ENCODE data around the gene PPP2R5C. TPM values are rescaled to one million over a fixed set of nuclear protein-coding genes. Genes with fewer than 3 reads are reported as not detected.
"Not testable (repeated sequence)": the region's sequence is repeated elsewhere in the genome, so short reads cannot be mapped to it uniquely, and the experiment has no call there.

PPP2R5C gene
- total and polyA plus RNA-seq, 2 donors, result 144 to 175 TPM

DNA sequence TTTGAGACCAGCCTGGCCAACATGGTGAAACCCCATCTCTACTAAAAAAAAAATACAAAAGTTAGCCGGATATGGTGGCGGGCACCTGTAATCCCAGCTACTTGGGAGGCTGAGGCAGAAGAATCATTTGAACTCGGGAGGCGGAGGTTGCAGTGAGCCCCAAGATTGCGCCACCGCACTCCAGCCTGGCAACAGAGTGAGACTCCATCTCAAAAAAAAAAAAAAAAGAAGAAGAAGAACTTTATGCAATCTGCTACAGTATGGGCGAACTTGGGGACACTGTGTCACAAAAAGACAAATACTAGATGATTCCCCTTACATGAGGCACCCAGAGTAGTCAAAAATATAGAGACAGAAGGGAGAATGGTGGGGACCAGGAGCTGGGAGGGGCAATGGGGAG is 35.9 kb upstream of the PPP2R5C start:
- peaks cover 16 to 17% of the 10 kb centered on the region in 2 donors for H3K4me1 ChIP-seq (ENCODE audit: control insufficient read depth in 2 of 2, insufficient read depth in 2 of 2, low read length in 2 of 2)
- 97% methylated on average over 7 of the region's 7 CpGs for WGBS
- not testable (repeated sequence) for H3K27ac ChIP-seq (ENCODE audit: low read depth in 1 of 2, low read length in 1 of 2)

DNA sequence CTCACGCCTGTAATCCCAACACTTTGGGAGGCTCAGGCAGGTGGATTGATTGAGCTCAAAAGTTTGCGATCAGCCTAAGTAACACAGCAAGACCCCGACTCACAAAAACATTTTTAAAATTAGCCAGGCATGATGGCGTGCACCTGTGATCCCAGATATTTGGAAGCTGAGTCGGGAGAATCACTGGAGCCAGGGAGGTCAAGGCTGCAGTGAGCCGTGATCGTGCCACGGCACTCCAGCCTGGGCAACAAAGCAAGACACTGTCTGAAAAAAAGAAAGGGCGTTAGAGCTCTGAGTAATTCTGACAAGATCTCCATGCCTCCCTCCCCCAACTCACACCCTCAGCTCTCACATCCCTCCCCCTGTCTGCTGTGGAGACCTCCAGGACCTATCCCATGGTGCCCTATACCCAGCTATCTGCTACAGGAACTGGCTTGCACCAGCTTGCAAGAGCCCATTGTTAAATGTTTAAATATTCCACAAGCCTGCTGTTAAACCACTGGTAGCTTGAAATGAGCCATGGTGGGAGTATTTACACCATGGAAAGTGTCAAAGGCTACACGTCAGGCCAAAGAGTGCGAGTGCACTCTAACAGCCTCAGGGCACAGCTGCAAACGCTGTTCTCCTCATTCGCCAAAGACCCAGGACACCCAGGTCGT is 35.1 kb upstream of the PPP2R5C start:
- Histone ChIP-seq H3K27me3 (ENCODE audit: control insufficient read depth in 2 of 2, insufficient read depth in 1 of 2, low read length in 1 of 2) (no peaks in the 10 kb centered on the region), H3K27ac (ENCODE audit: low read depth in 1 of 2, low read length in 1 of 2) (no peak overlapping the region), H3K4me3 (ENCODE audit: low read length in 2 of 2) (no peak overlapping the region), H3K36me3 (ENCODE audit: control insufficient read depth in 2 of 2, insufficient read depth in 2 of 2, low read length in 1 of 2) (no peaks in the 10 kb centered on the region), H3K4me1 (ENCODE audit: control insufficient read depth in 2 of 2, insufficient read depth in 2 of 2, low read length in 2 of 2) (peaks cover 20 to 21% of the 10 kb centered on the region in 2 donors), H3K9me3 (ENCODE audit: control insufficient read depth in 2 of 2, insufficient read depth in 1 of 2, low read length in 1 of 2) (no peaks in the 10 kb centered on the region)
- 76% methylated on average over 14 of the region's 14 CpGs for WGBS
- DNase-seq (ENCODE audit: low read depth in 6 of 9, low spot score in 9 of 9), result no peak

More for the DNA sequence above, 35.9 kb upstream of the PPP2R5C start:
- not testable (repeated sequence) for H3K4me3 ChIP-seq (ENCODE audit: low read length in 2 of 2); H3K27me3 ChIP-seq (ENCODE audit: control insufficient read depth in 2 of 2, insufficient read depth in 1 of 2, low read length in 1 of 2); H3K36me3 ChIP-seq (ENCODE audit: control insufficient read depth in 2 of 2, insufficient read depth in 2 of 2, low read length in 1 of 2); H3K9me3 ChIP-seq (ENCODE audit: control insufficient read depth in 2 of 2, insufficient read depth in 1 of 2, low read length in 1 of 2); DNase-seq (ENCODE audit: low read depth in 6 of 9, low spot score in 9 of 9)

DNA sequence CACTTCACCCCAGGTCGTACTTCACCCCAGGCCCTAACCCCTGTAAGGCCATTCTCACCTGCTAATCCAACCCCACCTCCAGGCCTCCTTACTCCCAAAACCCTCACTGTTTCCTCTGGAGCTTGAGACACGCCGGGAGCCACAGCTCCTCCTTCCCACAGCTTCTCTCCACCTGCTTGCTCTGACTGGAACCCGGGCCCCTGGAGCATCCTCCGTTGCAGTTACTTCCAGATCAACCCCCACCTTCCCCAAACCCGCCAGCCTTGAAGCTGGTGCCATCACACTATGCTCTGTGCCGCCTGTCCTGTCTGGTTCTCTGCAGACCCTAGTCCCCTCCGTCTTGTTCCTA is 34.6 kb upstream of the PPP2R5C start:
- no peaks in the 10 kb centered on the region for H3K9me3 ChIP-seq (ENCODE audit: control insufficient read depth in 2 of 2, insufficient read depth in 1 of 2, low read length in 1 of 2)
- WGBS, result 79% methylated on average over 8 of the region's 8 CpGs
- H3K36me3 ChIP-seq (ENCODE audit: control insufficient read depth in 2 of 2, insufficient read depth in 2 of 2, low read length in 1 of 2), result no peaks in the 10 kb centered on the region
- peaks cover 20 to 21% of the 10 kb centered on the region in 2 donors for H3K4me1 ChIP-seq (ENCODE audit: control insufficient read depth in 2 of 2, insufficient read depth in 2 of 2, low read length in 2 of 2)
- no peaks in the 10 kb centered on the region for H3K27me3 ChIP-seq (ENCODE audit: control insufficient read depth in 2 of 2, insufficient read depth in 1 of 2, low read length in 1 of 2)
- no peak for DNase-seq (ENCODE audit: low read depth in 6 of 9, low spot score in 9 of 9)
- H3K27ac ChIP-seq (ENCODE audit: low read depth in 1 of 2, low read length in 1 of 2), result no peak overlapping the region
- H3K4me3 ChIP-seq (ENCODE audit: low read length in 2 of 2), result no peak overlapping the region

DNA sequence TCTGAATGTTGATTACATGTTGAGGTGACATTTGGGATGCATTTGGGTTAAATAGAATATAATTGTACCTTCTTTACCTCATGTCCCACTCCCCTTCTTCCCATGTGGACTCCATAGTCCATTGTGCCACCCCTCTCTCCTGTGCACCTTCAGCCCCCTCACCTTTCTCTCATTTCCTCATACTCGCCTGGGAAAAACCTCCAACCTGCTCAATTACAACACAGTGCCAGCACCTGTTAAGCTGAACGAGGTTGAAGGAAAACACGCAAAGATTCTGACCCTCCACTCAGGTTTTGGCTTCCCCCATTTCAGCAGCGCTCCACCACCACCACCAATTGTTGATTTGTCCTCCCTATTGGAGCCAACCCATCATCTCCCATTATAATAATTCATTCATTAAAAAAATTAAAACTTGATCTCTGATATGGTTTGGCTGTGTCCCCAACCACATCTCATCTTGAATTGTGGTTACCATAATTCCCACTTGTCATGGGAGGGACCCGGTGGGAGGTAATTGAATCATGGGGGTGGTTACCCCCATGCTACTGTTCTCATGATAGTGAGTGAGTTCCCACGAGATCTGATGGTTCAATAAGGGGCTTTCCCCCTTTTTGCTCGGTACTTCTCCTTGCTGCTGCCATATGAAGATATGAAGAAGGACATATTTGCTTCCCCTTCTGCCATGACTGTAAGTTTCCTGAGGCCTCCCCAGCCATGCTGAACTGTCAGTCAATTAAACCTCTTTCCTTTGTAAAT is 33.7 kb upstream of the PPP2R5C start:
- Histone ChIP-seq H3K4me1 (ENCODE audit: control insufficient read depth in 2 of 2, insufficient read depth in 2 of 2, low read length in 2 of 2) (peaks cover 17 to 18% of the 10 kb centered on the region in 2 donors), H3K4me3 (ENCODE audit: low read length in 2 of 2) (no peak overlapping the region), H3K27me3 (ENCODE audit: control insufficient read depth in 2 of 2, insufficient read depth in 1 of 2, low read length in 1 of 2) (no peaks in the 10 kb centered on the region), H3K9me3 (ENCODE audit: control insufficient read depth in 2 of 2, insufficient read depth in 1 of 2, low read length in 1 of 2) (no peaks in the 10 kb centered on the region), H3K36me3 (ENCODE audit: control insufficient read depth in 2 of 2, insufficient read depth in 2 of 2, low read length in 1 of 2) (no peaks in the 10 kb centered on the region), H3K27ac (ENCODE audit: low read depth in 1 of 2, low read length in 1 of 2) (no peak overlapping the region)
- WGBS, result 72% methylated on average over 7 of the region's 7 CpGs
- DNase-seq (ENCODE audit: low read depth in 6 of 9, low spot score in 9 of 9), result no peak

DNA sequence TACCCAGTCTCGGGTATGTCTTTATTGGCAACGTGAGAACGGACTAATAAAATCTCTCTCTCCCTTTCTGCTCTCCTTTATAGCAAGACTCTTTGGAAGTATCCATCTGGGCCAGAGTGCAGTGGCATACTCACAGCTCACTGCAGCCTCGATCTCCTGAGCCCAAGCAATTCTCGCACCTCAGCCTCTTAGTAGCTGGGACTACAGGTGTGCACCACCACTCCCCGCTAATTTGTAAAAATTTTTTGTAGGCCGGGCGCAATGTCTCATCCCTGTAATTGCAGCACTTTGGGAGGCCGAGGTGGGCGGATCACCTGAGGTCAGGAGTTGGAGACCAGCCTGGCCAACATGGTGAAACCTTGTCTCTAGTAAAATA is 33.2 kb upstream of the PPP2R5C start:
- Histone ChIP-seq H3K9me3 (ENCODE audit: control insufficient read depth in 2 of 2, insufficient read depth in 1 of 2, low read length in 1 of 2) (no peaks in the 10 kb centered on the region), H3K27me3 (ENCODE audit: control insufficient read depth in 2 of 2, insufficient read depth in 1 of 2, low read length in 1 of 2) (no peaks in the 10 kb centered on the region), H3K27ac (ENCODE audit: low read depth in 1 of 2, low read length in 1 of 2) (no peak overlapping the region), H3K4me3 (ENCODE audit: low read length in 2 of 2) (no peak overlapping the region), H3K36me3 (ENCODE audit: control insufficient read depth in 2 of 2, insufficient read depth in 2 of 2, low read length in 1 of 2) (no peaks in the 10 kb centered on the region), H3K4me1 (ENCODE audit: control insufficient read depth in 2 of 2, insufficient read depth in 2 of 2, low read length in 2 of 2) (peaks cover 18 to 19% of the 10 kb centered on the region in 2 donors)
- DNase-seq (ENCODE audit: low read depth in 6 of 9, low spot score in 9 of 9), result no peak
- 94% methylated on average over 10 of the region's 10 CpGs for WGBS

DNA sequence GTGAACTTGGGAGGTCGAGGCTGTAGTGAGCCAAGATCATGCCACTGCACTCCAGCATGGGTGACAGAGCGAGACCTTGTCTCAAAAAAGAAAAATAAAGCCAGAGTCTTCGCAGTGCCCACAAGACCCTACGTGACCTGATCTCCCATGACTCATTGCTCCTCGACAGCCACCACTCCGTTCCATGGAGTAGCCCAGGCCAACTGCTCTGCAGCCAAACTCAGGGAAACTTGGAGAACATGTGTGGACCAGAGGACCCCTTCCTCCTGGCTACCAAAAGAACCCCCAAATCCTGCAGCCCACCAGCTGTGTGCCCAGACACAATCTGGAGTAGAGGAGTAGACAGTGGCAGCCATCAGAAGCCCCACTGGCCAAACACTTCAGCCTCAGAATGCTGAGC is 32.1 kb upstream of the PPP2R5C start:
- no peaks in the 10 kb centered on the region for H3K27me3 ChIP-seq (ENCODE audit: control insufficient read depth in 2 of 2, insufficient read depth in 1 of 2, low read length in 1 of 2)
- no peaks in the 10 kb centered on the region for H3K36me3 ChIP-seq (ENCODE audit: control insufficient read depth in 2 of 2, insufficient read depth in 2 of 2, low read length in 1 of 2)
- peaks cover 18 to 19% of the 10 kb centered on the region in 2 donors for H3K4me1 ChIP-seq (ENCODE audit: control insufficient read depth in 2 of 2, insufficient read depth in 2 of 2, low read length in 2 of 2)
- no peak overlapping the region for H3K27ac ChIP-seq (ENCODE audit: low read depth in 1 of 2, low read length in 1 of 2)
- no peak overlapping the region for H3K4me3 ChIP-seq (ENCODE audit: low read length in 2 of 2)
- DNase-seq (ENCODE audit: low read depth in 6 of 9, low spot score in 9 of 9), result no peak
- H3K9me3 ChIP-seq (ENCODE audit: control insufficient read depth in 2 of 2, insufficient read depth in 1 of 2, low read length in 1 of 2), result no peaks in the 10 kb centered on the region
- WGBS, result 96% methylated on average over 6 of the region's 6 CpGs

DNA sequence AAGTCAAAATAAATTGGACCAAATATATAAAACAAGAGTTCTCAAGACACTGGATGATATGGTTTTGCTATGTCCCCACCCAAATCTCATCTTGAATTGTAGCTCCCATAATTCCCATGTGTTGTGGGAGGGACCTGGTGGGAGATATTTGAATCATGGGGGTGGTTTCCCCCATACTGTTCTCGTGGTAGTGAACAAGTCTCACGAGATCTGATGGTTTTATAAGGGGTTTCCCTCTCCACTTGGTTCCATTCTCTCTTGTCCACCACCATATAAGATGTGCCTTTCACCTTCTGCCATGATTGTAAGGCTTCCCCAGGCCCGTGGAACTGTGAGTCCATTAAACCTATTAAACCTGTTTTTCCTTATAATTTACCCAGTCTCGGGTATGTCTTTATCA is 31.4 kb upstream of the PPP2R5C start:
- peaks cover 21 to 22% of the 10 kb centered on the region in 2 donors for H3K4me1 ChIP-seq (ENCODE audit: control insufficient read depth in 2 of 2, insufficient read depth in 2 of 2, low read length in 2 of 2)
- H3K9me3 ChIP-seq (ENCODE audit: control insufficient read depth in 2 of 2, insufficient read depth in 1 of 2, low read length in 1 of 2); H3K27ac ChIP-seq (ENCODE audit: low read depth in 1 of 2, low read length in 1 of 2); H3K27me3 ChIP-seq (ENCODE audit: control insufficient read depth in 2 of 2, insufficient read depth in 1 of 2, low read length in 1 of 2); H3K36me3 ChIP-seq (ENCODE audit: control insufficient read depth in 2 of 2, insufficient read depth in 2 of 2, low read length in 1 of 2); H3K4me3 ChIP-seq (ENCODE audit: low read length in 2 of 2); DNase-seq (ENCODE audit: low read depth in 6 of 9, low spot score in 9 of 9): not testable (repeated sequence)
- 98% methylated on average over 4 of the region's 4 CpGs for WGBS

DNA sequence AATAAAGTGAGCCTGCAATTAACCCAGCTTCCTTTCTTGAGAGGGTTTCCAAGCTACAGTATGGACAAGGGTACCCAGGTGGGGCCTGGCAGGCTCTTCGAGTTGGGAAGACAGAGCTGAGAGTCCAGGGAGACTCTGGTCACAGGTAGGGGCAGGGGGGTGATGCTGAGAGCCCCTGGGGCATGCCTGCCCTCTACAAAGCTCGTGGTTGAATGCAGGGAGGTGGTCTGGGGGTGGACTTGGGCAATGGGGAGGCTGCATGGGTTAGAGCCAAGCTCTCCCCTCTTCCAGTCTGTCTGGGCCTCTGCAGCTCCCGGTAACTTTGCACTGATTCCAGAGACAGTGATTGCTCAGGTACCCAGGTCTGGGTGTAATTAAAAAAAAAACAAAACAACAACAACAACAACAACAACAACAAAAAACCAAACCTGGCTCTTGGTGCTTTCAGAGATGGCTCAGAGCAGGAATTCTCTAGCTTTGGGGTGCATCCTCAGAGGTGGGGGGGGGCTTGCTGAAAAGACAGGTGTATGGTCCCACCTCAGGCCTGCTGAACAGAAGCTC is 30.8 kb upstream of the PPP2R5C start:
- H3K4me3 ChIP-seq (ENCODE audit: low read length in 2 of 2), result no peak overlapping the region

More for the DNA sequence above, 30.8 kb upstream of the PPP2R5C start:
- Histone ChIP-seq H3K27ac (ENCODE audit: low read depth in 1 of 2, low read length in 1 of 2) (peak overlapping the region; percentile 87 to 91), H3K27me3 (ENCODE audit: control insufficient read depth in 2 of 2, insufficient read depth in 1 of 2, low read length in 1 of 2) (no peaks in the 10 kb centered on the region), H3K36me3 (ENCODE audit: control insufficient read depth in 2 of 2, insufficient read depth in 2 of 2, low read length in 1 of 2) (no peaks in the 10 kb centered on the region), H3K4me1 (ENCODE audit: control insufficient read depth in 2 of 2, insufficient read depth in 2 of 2, low read length in 2 of 2) (peaks cover 21 to 24% of the 10 kb centered on the region in 2 donors), H3K9me3 (ENCODE audit: control insufficient read depth in 2 of 2, insufficient read depth in 1 of 2, low read length in 1 of 2) (no peaks in the 10 kb centered on the region)
- no peak for DNase-seq (ENCODE audit: low read depth in 6 of 9, low spot score in 9 of 9)
- WGBS, result 85% methylated on average over 3 of the region's 3 CpGs
